ENCODE data around the gene ZNF75A.
A peak's percentile ranks its signal among the peaks of the same experiment; 100 is the strongest.

Gene ZNF75A

GRCh38 chr16:3346041-3346440 is 40.7 kb downstream of the ZNF75A start:
- no peak for DNase-seq (ENCODE audit: low read depth in 2 of 2)
- TF ChIP-seq CTCF (IDR thresholded peaks at IDR 0.05; ENCODE audit: low read depth, low read length), result no peak
- no peak overlapping the region for H3K4me3 ChIP-seq (replicated peaks in 1 of 2; ENCODE audit: low read depth in 2 of 2, low read length in 2 of 2)

GRCh38 chr16:3347586-3347985 is 42.3 kb downstream of the ZNF75A start:
- DNase-seq (ENCODE audit: low read depth in 2 of 2), result no peak
- no peak for TF ChIP-seq CTCF (IDR thresholded peaks at IDR 0.05; ENCODE audit: low read depth, low read length)
- H3K4me3 ChIP-seq (replicated peaks in 1 of 2; ENCODE audit: low read depth in 2 of 2, low read length in 2 of 2), result no peak overlapping the region

GRCh38 chr16:3348547-3349167 is 43.4 kb downstream of the ZNF75A start:
- H3K4me3 ChIP-seq (replicated peaks in 1 of 2; ENCODE audit: low read depth in 2 of 2, low read length in 2 of 2), result no peak overlapping the region
- no peak for DNase-seq (ENCODE audit: low read depth in 2 of 2)
- TF ChIP-seq CTCF (IDR thresholded peaks at IDR 0.05; ENCODE audit: low read depth, low read length), result no peak

- TF ChIP-seq CTCF (IDR thresholded peaks at IDR 0.05; ENCODE audit: low read depth, low read length), result no peak
- H3K4me3 ChIP-seq (replicated peaks in 1 of 2; ENCODE audit: low read depth in 2 of 2, low read length in 2 of 2), result no peak overlapping the region
- no peak for DNase-seq (ENCODE audit: low read depth in 2 of 2)
These were observed 43.9 kb downstream of the ZNF75A start for GRCh38 chr16:3349175-3349574.

- TF ChIP-seq CTCF (IDR thresholded peaks at IDR 0.05; ENCODE audit: low read depth, low read length), result no peak
- no peak within 1 kb of the TSS for H3K4me3 ChIP-seq (replicated peaks in 1 of 2; ENCODE audit: low read depth in 2 of 2, low read length in 2 of 2)
- no peak for DNase-seq (ENCODE audit: low read depth in 2 of 2)
These were observed 50.3 kb downstream of the ZNF75A start, which contains the start of gene OR2C1 for GRCh38 chr16:3355589-3355988. Gene OR2C1, plus strand, starts transcription at chr16:3355889. Its CDS starts 52 bp downstream, at chr16:3355941.

- no peak for DNase-seq (ENCODE audit: low read depth in 2 of 2)
- no peak for TF ChIP-seq CTCF (IDR thresholded peaks at IDR 0.05; ENCODE audit: low read depth, low read length)
- H3K4me3 ChIP-seq (replicated peaks in 1 of 2; ENCODE audit: low read depth in 2 of 2, low read length in 2 of 2), result no peak overlapping the region
These were observed 50.8 kb downstream of the ZNF75A start for GRCh38 chr16:3356118-3356517.

- DNase-seq (ENCODE audit: low read depth in 2 of 2), result peak in 1 of 2 donors; percentile 2
- no peak for TF ChIP-seq CTCF (IDR thresholded peaks at IDR 0.05; ENCODE audit: low read depth, low read length)
- H3K4me3 ChIP-seq (replicated peaks in 1 of 2; ENCODE audit: low read depth in 2 of 2, low read length in 2 of 2), result no peak overlapping the region
These were observed 53.6 kb downstream of the ZNF75A start for GRCh38 chr16:3358871-3359270.

All from cardiac fibroblast (primary cell).